CD8-positive, alpha-beta memory T cell (primary cell): Measurements from ENCODE around the gene POLR3GL. TPM values are rescaled to one million over a fixed set of nuclear protein-coding genes. Genes with fewer than 3 reads are reported as not detected.
A peak's percentile ranks its signal among the peaks of the same experiment; 100 is the strongest.

Source experiments
- CTCF ChIA-PET: fragments of 350-600 bp; sonication (Branson Sonifier 250); formaldehyde crosslinking; loops from one replicate; lab custom pipeline; 2021; ENCODE audit warnings: antibody characterized with exemption; lab: Charles Lee
- POLR2A ChIA-PET: fragments of 350-600 bp; sonication (Branson Sonifier 250); formaldehyde crosslinking; loops from one replicate; lab custom pipeline; 2021; ENCODE audit warnings: antibody characterized with exemption; lab: Charles Lee
- DNase-seq, 5 donors: peaks; one replicate each; pipeline versions ENCODE4 v3.0.0 to v3.0.0-alpha.2; 2020 to 2022; ENCODE audit warnings: mixed read lengths in 1 of 5
- H3K27ac ChIP-seq: one replicate; pipeline ENCODE4 v1.7.0; 2013; ENCODE audit warnings: low read depth, mild to moderate bottlenecking, low read length, moderate library complexity
- H3K27me3 ChIP-seq: 2 replicates; pipeline ENCODE4 v1.7.0; 2013; ENCODE audit warnings: low read length, mild to moderate bottlenecking; ENCODE audit not compliant: insufficient read depth, poor library complexity, severe bottlenecking
- H3K36me3 ChIP-seq: 2 replicates; pipeline ENCODE4 v1.7.0; 2013; ENCODE audit warnings: mild to moderate bottlenecking, low read length, moderate library complexity; ENCODE audit not compliant: insufficient read depth
- H3K4me1 ChIP-seq: 2 replicates; pipeline ENCODE4 v1.7.0; 2013; ENCODE audit warnings: mild to moderate bottlenecking, low read length, moderate library complexity; ENCODE audit not compliant: insufficient read depth
- H3K4me3 ChIP-seq: 2 replicates; pipeline ENCODE4 v1.7.0; 2013; ENCODE audit warnings: mild to moderate bottlenecking, low read length
- H3K9me3 ChIP-seq: 2 replicates; pipeline ENCODE4 v1.7.0; 2013; ENCODE audit warnings: mild to moderate bottlenecking, low read length
- H3K27ac Mint-ChIP-seq, 8 donors: one replicate each; pipeline ENCODE4 v1.8.0; 2020 to 2021; ENCODE audit warnings: mixed read lengths in 8 of 8, mild to moderate bottlenecking in 6 of 8, inconsistent platforms in 3 of 8, moderate library complexity in 3 of 8
- H3K27me3 Mint-ChIP-seq, 2 donors: one replicate each; pipeline ENCODE4 v1.8.0; 2020 to 2021; ENCODE audit warnings: mixed read lengths in 2 of 2, mild to moderate bottlenecking in 1 of 2, moderate library complexity in 1 of 2
- H3K36me3 Mint-ChIP-seq, 3 donors: one replicate each; pipeline ENCODE4 v1.8.0; 2020 to 2021; ENCODE audit warnings: mixed read lengths in 3 of 3, inconsistent platforms in 1 of 3, mild to moderate bottlenecking in 1 of 3
- H3K4me1 Mint-ChIP-seq, 3 donors: one replicate each; pipeline ENCODE4 v1.8.0; 2020 to 2021; ENCODE audit warnings: mixed read lengths in 3 of 3, inconsistent platforms in 1 of 3, mild to moderate bottlenecking in 1 of 3
- H3K4me3 Mint-ChIP-seq, 7 donors: one replicate each; pipeline ENCODE4 v1.8.0; 2020 to 2021; ENCODE audit warnings: mixed read lengths in 7 of 7, mild to moderate bottlenecking in 6 of 7, moderate library complexity in 4 of 7, inconsistent platforms in 2 of 7
- H3K9me3 Mint-ChIP-seq, 5 donors: one replicate each; pipeline ENCODE4 v1.8.0; 2020 to 2022; ENCODE audit warnings: mixed read lengths in 5 of 5, mild to moderate bottlenecking in 3 of 5, moderate library complexity in 2 of 5, inconsistent platforms in 1 of 5
- polyA plus RNA-seq: library from polyadenylated mRNA; unstranded; fragments of 300-500 nt; fragmentation: Illumina TruSeq; gene quantifications from one replicate; pipeline ENCODE4 v1.2.3, GENCODE V29; 2021
- total RNA-seq, 2 experiments: library from RNA; stranded (reverse); gene quantifications; one replicate each; pipeline ENCODE4 v1.2.3, GENCODE V29; 2021

Gene POLR3GL
- total and polyA plus RNA-seq, 3 experiments from 2014 or later: 21.6 to 103 (median 22.8) TPM

GRCh38 chr1:145952903-145953302 is 11.6 kb upstream of the POLR3GL start:
- Mint-ChIP-seq H3K9me3 (no peaks in the 10 kb centered on the region), H3K27ac (peak overlapping the region in 1 of 8 donors; percentile 43), H3K4me1 (peaks cover 78 to 85% (median 83%) of the 10 kb centered on the region in 3 donors), H3K36me3 (peaks cover 0 to 46% (median 8%) of the 10 kb centered on the region in 3 donors), H3K27me3 (no peaks in the 10 kb centered on the region), H3K4me3 (peak overlapping the region in 1 of 7 donors; percentile 7)
- Histone ChIP-seq H3K36me3 (no peaks in the 10 kb centered on the region), H3K4me3 (no peak overlapping the region), H3K27ac (no peak overlapping the region), H3K27me3 (no peaks in the 10 kb centered on the region), H3K9me3 (no peaks in the 10 kb centered on the region), H3K4me1 (peaks cover 49% of the 10 kb centered on the region)
- no peak for DNase-seq
- ChIA-PET CTCF (no interaction called here), POLR2A (interaction anchor here (7.1 kb wide), 1 partner anchor 25 kb away, joined by 87 read pairs; the partner anchor contains the start of gene RBM8A)

GRCh38 chr1:145953861-145954260 is 10.6 kb upstream of the POLR3GL start:
- H3K27me3 ChIP-seq: no peaks in the 10 kb centered on the region
- no peaks in the 10 kb centered on the region for H3K9me3 ChIP-seq
- Mint-ChIP-seq H3K36me3 (peaks cover 0 to 41% (median 8%) of the 10 kb centered on the region in 3 donors), H3K27ac (peak overlapping the region in 5 of 8 donors; percentile 14 to 66 (median 58)), H3K4me3 (peak overlapping the region in 3 of 7 donors; percentile 36 to 40 (median 37)), H3K4me1 (peaks cover 83 to 87% (median 83%) of the 10 kb centered on the region in 3 donors), H3K27me3 (no peaks in the 10 kb centered on the region), H3K9me3 (no peaks in the 10 kb centered on the region)
- H3K4me3 ChIP-seq: no peak overlapping the region
- no peaks in the 10 kb centered on the region for H3K36me3 ChIP-seq
- no peak overlapping the region for H3K27ac ChIP-seq
- no peak for DNase-seq
- CTCF ChIA-PET: no interaction called here
- POLR2A ChIA-PET: interaction anchor here (1.0 to 7.1 kb wide), 2 partner anchors 10 to 26 kb away, joined by 7 to 87 read pairs; partner anchors contain the start of gene RBM8A
- peaks cover 58% of the 10 kb centered on the region for H3K4me1 ChIP-seq

- peak overlapping the region; percentile 4 to 92 (median 38) for H3K27ac Mint-ChIP-seq
- H3K36me3 Mint-ChIP-seq: peaks cover 0 to 32% (median 4%) of the 10 kb centered on the region in 3 donors
- Histone ChIP-seq H3K4me3 (peak overlapping the region; percentile 94), H3K9me3 (no peaks in the 10 kb centered on the region), H3K27ac (no peak overlapping the region), H3K27me3 (no peaks in the 10 kb centered on the region), H3K36me3 (no peaks in the 10 kb centered on the region), H3K4me1 (peaks cover 67% of the 10 kb centered on the region)
- DNase-seq: no peak
- CTCF ChIA-PET: interaction anchor here (2.4 kb wide), 1 partner anchor 28 kb away, joined by 7 read pairs; the partner anchor contains the start of gene RBM8A
- H3K27me3 Mint-ChIP-seq: peaks cover 0 to 3% of the 10 kb centered on the region in 2 donors
- peak overlapping the region in 6 of 7 donors; percentile 36 to 95 (median 84) for H3K4me3 Mint-ChIP-seq
- H3K4me1 Mint-ChIP-seq: peaks cover 83 to 86% (median 86%) of the 10 kb centered on the region in 3 donors
- POLR2A ChIA-PET: interaction anchor here (1.4 to 7.1 kb wide), 2 partner anchors 9 to 28 kb away, joined by 3 to 87 read pairs; partner anchors contain the start of genes ANKRD34A, POLR3GL and RBM8A
- no peaks in the 10 kb centered on the region for H3K9me3 Mint-ChIP-seq
Measured at GRCh38 chr1:145955436-145955835, 9.1 kb upstream of the POLR3GL start.

GRCh38 chr1:145956361-145956760 is 8.1 kb upstream of the POLR3GL start:
- Mint-ChIP-seq H3K27ac (peak overlapping the region; percentile 90 to 98 (median 96)), H3K4me3 (peak overlapping the region; percentile 83 to 98 (median 92)), H3K4me1 (peaks cover 74 to 77% (median 76%) of the 10 kb centered on the region in 3 donors), H3K27me3 (peaks cover 0 to 3% of the 10 kb centered on the region in 2 donors), H3K36me3 (peaks cover 0 to 29% (median 4%) of the 10 kb centered on the region in 3 donors), H3K9me3 (no peaks in the 10 kb centered on the region)
- DNase-seq: no peak
- Histone ChIP-seq H3K27ac (peak overlapping the region; percentile 76), H3K4me1 (peaks cover 58% of the 10 kb centered on the region), H3K4me3 (peak overlapping the region; percentile 94), H3K9me3 (no peaks in the 10 kb centered on the region), H3K27me3 (no peaks in the 10 kb centered on the region), H3K36me3 (no peaks in the 10 kb centered on the region)
- CTCF ChIA-PET: interaction anchor here (0.8 to 3.1 kb wide), 4 partner anchors 22 to 110 kb away, joined by 3 to 26 read pairs (median 12); partner anchors contain the start of genes NUDT17 and RBM8A
- POLR2A ChIA-PET: interaction anchor here (1.4 to 7.1 kb wide), 2 partner anchors 8 to 29 kb away, joined by 3 to 87 read pairs; partner anchors contain the start of genes ANKRD34A, POLR3GL and RBM8A

- Mint-ChIP-seq H3K27ac (peak overlapping the region; percentile 90 to 98 (median 96)), H3K36me3 (peaks cover 0 to 30% (median under 1%) of the 10 kb centered on the region in 3 donors), H3K4me3 (peak overlapping the region; percentile 83 to 98 (median 92)), H3K9me3 (no peaks in the 10 kb centered on the region), H3K4me1 (peaks cover 71 to 74% (median 74%) of the 10 kb centered on the region in 3 donors), H3K27me3 (peaks cover 0 to 3% of the 10 kb centered on the region in 2 donors)
- ChIA-PET POLR2A (interaction anchor here (1.1 to 7.1 kb wide), 7 partner anchors 7 to 80 kb away, joined by 3 to 87 read pairs (median 5); partner anchors contain the start of genes ANKRD34A, PEX11B, POLR3GL and RBM8A), CTCF (interaction anchor here (0.8 to 3.1 kb wide), 8 partner anchors 12 to 111 kb away, joined by 3 to 26 read pairs (median 6); partner anchors contain the start of genes NUDT17 and RBM8A)
- H3K4me3 ChIP-seq: peak overlapping the region; percentile 94
- DNase-seq: peak in 1 of 5 donors; percentile 31
- H3K4me1 ChIP-seq: peaks cover 61% of the 10 kb centered on the region
- no peaks in the 10 kb centered on the region for H3K9me3 ChIP-seq
- no peaks in the 10 kb centered on the region for H3K36me3 ChIP-seq
- H3K27ac ChIP-seq: peak overlapping the region; percentile 76
- H3K27me3 ChIP-seq: no peaks in the 10 kb centered on the region
Measured at GRCh38 chr1:145956781-145957442, 7.6 kb upstream of the POLR3GL start.

GRCh38 chr1:145957443-145958319 is 6.8 kb upstream of the POLR3GL start, which contains the start of gene LIX1L:
Gene LIX1L, minus strand, starts transcription at chr1:145958017. Its CDS starts 90 bp downstream, at chr1:145957927.
- Histone ChIP-seq H3K27ac (peak within 1 kb of the TSS; percentile 76), H3K4me1 (peaks cover 64% of the 10 kb centered on the region), H3K9me3 (no peaks in the 10 kb centered on the region), H3K27me3 (no peaks in the 10 kb centered on the region), H3K36me3 (no peaks in the 10 kb centered on the region), H3K4me3 (peak within 1 kb of the TSS; percentile 94)
- H3K4me1 Mint-ChIP-seq: peaks cover 68 to 74% (median 74%) of the 10 kb centered on the region in 3 donors
- H3K4me3 Mint-ChIP-seq: peak within 1 kb of the TSS; percentile 83 to 98 (median 92)
- CTCF ChIA-PET: interaction anchor here (0.6 to 3.1 kb wide), 18 partner anchors 8 to 112 kb away, joined by 3 to 26 read pairs (median 4); partner anchors contain the start of genes ANKRD35, NUDT17, RBM8A and TXNIP
- POLR2A ChIA-PET: interaction anchor here (0.6 to 7.1 kb wide), 17 partner anchors 9 to 134 kb away, joined by 3 to 87 read pairs (median 5); partner anchors contain the start of genes PEX11B, PIAS3, POLR3C and RBM8A
- no peaks in the 10 kb centered on the region for H3K9me3 Mint-ChIP-seq
- peak within 1 kb of the TSS; percentile 91 to 98 (median 97) for H3K27ac Mint-ChIP-seq
- H3K36me3 Mint-ChIP-seq: peaks cover 0 to 28% (median 0%) of the 10 kb centered on the region in 3 donors
- DNase-seq: peak; percentile 92 to 96 (median 93)
- peaks cover 0 to 3% of the 10 kb centered on the region in 2 donors for H3K27me3 Mint-ChIP-seq
